KOPT-K1 (cell line): Measurements from ENCODE around the gene ARHGAP26.

Source experiments
- H3K27ac ChIP-seq: fragments of 200-600 bp; sonication (generic); 2 replicates; pipeline ENCODE4 v1.5.1; 2016; ENCODE audit warnings: antibody characterized with exemption, mild to moderate bottlenecking, low read depth, low read length; ENCODE audit not compliant: poor library complexity, severe bottlenecking
- H3K36me3 ChIP-seq: fragments of 200-600 bp; sonication (generic); 2 replicates; pipeline ENCODE4 v1.5.1; 2017; ENCODE audit warnings: antibody characterized with exemption, mild to moderate bottlenecking, low read length, moderate library complexity; ENCODE audit not compliant: insufficient read depth
- H3K9me3 ChIP-seq: fragments of 200-600 bp; sonication (generic); 2 replicates; pipeline ENCODE4 v1.5.1; 2017; ENCODE audit warnings: antibody characterized with exemption, low read length, mild to moderate bottlenecking; ENCODE audit not compliant: insufficient read depth, poor library complexity, severe bottlenecking

Gene ARHGAP26

DNA sequence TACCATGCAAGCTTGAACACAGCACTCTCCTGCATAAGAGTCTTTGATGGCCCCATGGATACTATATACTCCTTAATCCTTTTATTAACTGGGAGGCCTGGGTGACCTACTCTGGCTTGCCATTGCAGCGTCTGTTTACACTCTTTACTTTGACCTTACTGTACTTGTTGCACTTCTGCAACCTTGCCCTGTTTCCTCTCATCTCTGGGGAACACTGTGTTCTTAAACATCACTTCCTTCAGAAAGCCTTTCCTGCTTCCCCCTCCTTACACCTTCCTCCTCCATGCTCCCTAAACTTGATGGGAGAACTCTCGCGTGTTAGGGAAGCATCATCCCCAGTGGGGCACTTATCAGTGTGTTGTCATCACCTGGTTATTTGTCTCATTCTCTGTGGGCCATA lies 411.0 kb downstream of the ARHGAP26 start:
- Histone ChIP-seq H3K9me3 (no peaks in the 10 kb centered on the region), H3K27ac (no peak overlapping the region), H3K36me3 (no peaks in the 10 kb centered on the region)

DNA sequence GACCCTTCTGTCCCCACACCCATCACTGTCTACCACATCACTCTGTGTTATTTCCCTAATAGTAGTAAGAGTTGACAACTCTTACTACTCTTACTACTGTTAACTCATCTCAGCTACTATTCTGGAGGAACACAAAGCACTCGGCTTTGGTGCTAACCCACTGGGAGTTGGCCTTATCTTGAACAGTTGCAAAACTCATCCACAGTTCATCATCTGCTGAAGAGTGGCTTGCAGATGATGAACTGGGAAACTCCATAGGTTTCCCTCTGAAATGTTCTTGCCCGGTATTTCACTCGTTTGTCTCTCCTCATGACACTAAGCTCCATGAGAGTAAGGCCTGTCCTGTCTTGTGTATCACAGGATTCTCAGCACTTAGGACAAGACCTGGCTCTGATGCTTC lies 411.9 kb downstream of the ARHGAP26 start:
- Histone ChIP-seq H3K27ac (no peak overlapping the region), H3K9me3 (no peaks in the 10 kb centered on the region), H3K36me3 (no peaks in the 10 kb centered on the region)

DNA sequence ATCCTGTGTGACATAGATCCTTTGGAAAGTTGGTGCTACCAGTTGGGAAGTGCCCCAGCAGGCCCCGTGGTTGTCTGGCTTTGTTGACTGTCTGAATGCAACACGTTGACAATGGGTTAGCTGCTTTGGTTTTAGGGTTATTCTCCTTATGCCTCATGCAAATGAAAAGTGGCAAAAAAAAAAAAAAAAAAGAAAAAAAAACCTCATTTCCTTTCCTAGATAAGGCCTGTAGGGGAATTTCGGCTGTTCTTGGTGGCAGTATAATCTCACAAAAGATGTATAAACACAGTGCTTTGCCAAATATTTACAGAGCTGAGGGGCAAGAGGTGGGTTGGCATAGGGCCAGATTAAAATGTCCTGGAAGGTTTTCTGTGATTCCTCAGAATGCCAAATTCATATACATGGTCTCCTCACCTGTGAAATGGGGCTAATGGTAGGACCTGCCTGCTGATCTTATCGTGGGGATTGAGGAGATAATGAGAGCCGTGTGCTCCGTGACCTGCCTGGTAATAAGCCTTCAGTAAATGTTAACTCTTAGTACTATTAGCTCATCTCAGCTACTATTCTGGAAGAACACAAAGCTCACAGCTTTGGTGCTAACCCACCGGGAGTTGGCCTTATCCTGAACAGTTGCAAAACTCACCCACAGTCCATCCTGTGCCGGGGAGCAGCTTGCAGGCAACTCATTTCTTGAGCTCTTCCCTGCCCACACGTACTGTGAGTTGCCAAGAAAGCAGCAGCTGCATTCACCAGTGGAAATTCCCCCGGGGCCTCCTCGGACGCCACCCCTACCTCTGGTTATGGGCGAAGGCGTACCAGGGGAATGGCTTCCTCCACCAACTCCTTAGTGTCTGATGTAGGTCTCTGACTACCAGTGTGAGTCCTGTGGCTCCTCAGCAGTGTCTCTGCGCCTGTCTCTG lies 413.0 kb downstream of the ARHGAP26 start:
- Histone ChIP-seq H3K27ac (no peak overlapping the region), H3K9me3 (no peaks in the 10 kb centered on the region), H3K36me3 (no peaks in the 10 kb centered on the region)

DNA sequence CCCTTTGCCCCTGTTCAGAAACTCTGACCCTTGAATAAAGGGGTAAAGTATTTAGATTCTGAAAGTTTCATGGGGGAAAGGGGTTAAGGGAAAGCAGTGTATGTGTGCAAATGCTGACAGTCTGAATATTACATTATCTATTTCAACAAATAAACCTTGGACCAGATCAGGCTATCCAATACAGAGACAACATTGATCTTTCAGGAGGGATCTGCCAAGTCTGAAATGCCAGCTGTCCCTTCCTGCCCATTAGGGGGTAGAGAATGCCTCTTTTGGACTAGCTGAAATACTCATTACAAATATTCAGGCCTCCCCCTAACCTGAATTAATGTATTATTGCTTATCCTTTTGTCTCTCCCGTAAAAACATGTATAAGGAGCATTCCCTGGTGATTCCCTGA lies 413.8 kb downstream of the ARHGAP26 start:
- H3K27ac ChIP-seq: no peak overlapping the region
- H3K36me3 ChIP-seq: no peaks in the 10 kb centered on the region
- no peaks in the 10 kb centered on the region for H3K9me3 ChIP-seq

DNA sequence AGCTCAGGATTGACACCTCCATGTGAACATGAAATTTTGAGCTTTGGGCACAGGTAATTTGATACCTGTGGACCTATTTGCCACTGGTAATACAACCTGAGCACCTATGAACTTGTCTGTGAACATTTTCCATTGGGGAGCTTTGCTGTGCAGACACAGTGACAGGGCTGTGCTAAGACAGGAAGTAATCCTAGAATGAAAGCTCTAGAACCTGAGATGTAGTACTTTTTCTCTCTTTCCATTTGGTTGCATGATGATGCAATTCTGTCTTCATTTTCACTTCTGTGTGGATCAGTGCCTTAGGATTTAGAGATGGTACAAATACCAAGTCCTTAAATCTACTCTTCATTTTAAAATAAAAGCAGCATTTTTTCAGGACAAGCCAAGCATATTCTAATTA lies 416.4 kb downstream of the ARHGAP26 start:
- no peaks in the 10 kb centered on the region for H3K36me3 ChIP-seq
- H3K27ac ChIP-seq: no peak overlapping the region
- H3K9me3 ChIP-seq: peaks cover 11% of the 10 kb centered on the region

DNA sequence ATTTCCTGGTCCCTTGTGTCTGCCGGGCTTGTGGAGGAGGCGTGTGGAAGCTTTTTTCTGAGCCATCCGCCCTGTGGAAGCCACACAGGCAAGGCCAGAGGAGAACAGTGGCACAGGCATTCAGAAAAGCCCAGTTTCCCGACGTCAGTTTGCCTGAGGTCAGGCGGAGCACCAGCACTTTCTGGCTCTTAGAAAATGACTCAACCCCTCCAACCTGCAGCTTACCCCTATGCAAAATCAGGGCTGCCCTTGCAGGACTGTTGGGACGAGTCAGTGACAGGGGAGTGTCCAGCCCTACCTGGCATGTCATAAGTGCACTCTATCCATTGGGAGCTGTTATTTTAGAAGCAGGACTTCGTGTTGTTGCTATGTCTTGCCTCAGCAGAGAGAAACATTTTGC lies 417.3 kb downstream of the ARHGAP26 start:
- no peaks in the 10 kb centered on the region for H3K36me3 ChIP-seq
- H3K27ac ChIP-seq: no peak overlapping the region
- H3K9me3 ChIP-seq: peaks cover 11% of the 10 kb centered on the region

DNA sequence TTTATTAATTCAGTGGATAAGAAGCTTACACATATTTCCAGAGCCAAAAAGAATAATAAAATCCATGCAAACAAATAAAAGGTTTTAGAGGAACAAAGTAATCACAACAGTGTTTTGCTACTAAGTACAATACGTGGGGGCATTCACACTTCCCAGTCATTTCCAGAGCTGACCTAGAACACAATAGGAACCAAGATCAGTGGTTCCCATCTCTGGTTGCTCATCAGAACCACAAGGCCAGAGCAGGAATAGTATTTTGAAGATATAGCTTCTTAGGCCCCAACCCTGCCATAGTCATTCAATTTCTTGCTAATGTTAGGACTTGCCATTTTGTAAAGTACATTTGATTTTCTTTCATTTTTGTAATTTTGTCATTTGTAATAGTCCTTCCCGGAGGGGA lies 417.9 kb downstream of the ARHGAP26 start:
- H3K36me3 ChIP-seq: no peaks in the 10 kb centered on the region
- H3K9me3 ChIP-seq: peaks cover 11% of the 10 kb centered on the region
- no peak overlapping the region for H3K27ac ChIP-seq

DNA sequence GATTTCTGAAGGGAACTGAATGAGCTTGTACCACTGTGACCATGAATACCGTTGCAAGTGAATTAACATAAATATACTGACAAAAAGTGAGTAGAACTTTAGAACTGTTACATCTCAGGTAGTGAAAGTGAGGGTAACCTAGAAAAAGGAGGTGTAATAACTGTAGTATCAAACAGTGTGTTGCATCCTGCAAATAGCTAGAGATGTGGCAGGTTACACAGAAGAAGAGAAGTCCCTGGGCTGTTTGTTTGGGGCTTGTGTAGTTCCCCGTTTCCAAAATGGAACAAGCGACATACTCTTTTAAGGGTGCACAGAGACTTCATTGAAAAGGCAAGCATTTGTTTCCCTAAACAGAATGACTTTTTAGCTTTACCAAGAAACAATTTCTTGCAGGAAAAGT lies 418.5 kb downstream of the ARHGAP26 start:
- Histone ChIP-seq H3K27ac (no peak overlapping the region), H3K36me3 (no peaks in the 10 kb centered on the region), H3K9me3 (peaks cover 11% of the 10 kb centered on the region)

DNA sequence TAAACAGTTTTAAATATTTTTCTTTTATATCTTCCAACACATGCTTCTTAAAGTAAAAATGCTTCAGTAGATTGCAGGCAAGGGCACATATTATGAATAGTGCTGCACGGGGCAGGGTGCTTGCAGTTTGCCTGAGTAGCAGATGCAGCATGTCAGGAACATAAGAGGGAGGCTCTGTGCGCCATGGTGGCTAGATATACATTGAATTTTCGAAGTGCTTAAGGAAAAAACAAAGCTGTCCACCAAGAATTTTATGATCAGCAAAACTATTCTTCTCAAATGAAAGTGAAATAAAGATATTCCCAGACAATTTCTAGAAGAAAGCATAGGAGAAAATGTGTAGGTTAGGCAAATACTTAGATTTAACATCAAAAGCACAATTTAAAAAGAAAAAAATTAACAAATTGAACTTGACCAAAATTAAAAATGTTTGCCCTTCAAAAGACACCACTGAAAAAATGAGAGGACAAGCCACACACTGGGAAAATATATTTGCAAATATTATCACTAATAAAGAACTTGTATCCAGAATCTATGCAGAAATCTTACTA lies 420.2 kb downstream of the ARHGAP26 start:
- Histone ChIP-seq H3K9me3 (peaks cover 11% of the 10 kb centered on the region), H3K27ac (no peak overlapping the region), H3K36me3 (no peaks in the 10 kb centered on the region)

DNA sequence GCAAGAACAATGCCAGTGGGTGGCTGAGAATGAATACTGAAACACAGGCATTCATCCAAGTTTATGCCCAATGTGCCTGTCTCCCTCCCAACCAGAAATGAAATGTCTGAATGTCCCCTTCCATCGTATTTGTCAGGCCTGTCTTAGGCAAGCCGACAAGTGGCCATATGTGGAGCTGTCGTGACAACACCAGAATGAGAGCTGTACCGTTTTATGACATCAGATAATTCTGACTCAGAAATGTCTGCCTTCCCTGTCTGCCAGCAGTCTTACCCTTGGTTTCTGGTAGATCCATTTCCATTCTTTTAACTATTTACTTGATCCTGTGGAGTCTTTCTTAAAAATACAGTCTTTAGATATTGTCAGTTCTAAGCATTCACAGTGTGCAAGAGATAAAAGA lies 421.5 kb downstream of the ARHGAP26 start:
- H3K36me3 ChIP-seq: no peaks in the 10 kb centered on the region

DNA sequence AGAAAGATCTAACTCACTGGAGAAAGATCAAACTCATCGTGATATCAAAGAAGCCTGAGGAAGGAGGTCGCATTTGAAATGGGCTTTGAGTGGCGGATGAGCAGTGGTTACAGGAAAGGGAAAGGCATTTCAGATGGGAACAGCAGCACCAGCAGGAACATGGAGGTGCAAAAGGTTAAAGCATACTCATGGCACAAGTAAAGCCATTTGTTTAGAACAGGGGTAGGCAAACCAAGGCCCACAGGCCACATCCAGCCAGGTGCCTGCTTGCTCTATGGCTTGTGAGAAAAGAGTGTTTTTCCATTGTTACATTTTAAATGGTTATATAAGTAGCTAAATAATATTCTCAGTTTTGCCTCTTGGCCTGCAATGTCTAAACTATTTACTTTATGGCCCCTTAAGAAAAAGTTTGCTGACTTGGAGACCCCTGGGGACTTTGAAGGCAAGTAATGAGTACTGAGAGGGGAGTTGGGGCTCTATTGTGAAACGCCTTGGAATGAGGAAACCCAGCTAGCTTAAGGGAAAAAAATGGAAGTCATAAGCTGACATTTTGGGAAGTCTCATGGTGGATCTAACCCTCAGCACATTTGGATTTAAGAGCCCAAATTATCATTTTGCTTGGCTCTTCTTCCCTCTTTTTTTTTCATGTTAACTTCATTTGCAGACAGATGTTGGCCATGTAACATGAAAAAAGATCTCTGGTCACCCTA lies 422.2 kb downstream of the ARHGAP26 start:
- H3K27ac ChIP-seq: no peak overlapping the region

More for the DNA sequence above, 421.5 kb downstream of the ARHGAP26 start:
- Histone ChIP-seq H3K27ac (no peak overlapping the region), H3K9me3 (peaks cover 15% of the 10 kb centered on the region)

DNA sequence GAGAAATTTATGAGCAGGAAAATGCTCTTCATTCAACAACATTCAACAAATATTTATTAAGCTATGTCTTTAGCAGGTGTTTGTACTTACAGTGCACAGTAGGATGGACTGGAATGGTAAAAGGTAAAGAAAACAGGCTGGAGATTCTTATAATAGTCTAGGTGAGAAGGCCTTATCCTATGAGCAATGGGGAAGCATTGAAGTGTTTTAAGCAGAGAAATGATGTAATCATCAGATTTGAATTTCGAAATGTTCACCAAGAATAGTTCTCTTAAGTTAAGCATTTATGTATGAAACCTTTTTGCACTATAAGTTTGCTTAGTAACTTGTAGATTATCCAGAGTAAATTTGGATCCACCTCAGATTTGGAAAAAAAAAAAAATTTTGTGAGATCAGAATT lies 424.0 kb downstream of the ARHGAP26 start:
- Histone ChIP-seq H3K9me3 (peaks cover 28% of the 10 kb centered on the region), H3K36me3 (no peaks in the 10 kb centered on the region), H3K27ac (no peak overlapping the region)

More for the DNA sequence above, 422.2 kb downstream of the ARHGAP26 start:
- H3K9me3 ChIP-seq: peaks cover 21% of the 10 kb centered on the region
- H3K36me3 ChIP-seq: no peaks in the 10 kb centered on the region

DNA sequence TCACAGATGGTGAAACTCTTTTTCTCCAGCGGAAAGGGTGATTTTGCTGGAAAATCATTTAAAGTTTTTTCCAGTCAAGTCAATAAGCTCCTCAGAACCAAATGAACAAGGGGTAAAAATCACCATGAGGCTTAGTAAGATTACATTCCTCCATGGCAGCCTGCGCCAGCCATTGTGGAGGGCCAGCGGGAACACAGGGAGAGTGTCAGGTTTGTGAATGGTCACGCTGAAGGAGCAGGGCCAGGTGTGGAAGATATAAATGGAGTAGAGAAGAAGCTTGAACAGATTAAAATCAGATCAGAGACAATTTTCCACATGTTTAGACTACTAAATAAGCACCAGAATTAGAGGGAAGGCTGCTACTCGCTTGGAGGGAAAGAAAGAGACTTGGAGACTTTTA lies 424.5 kb downstream of the ARHGAP26 start:
- H3K9me3 ChIP-seq: peaks cover 28% of the 10 kb centered on the region
- no peak overlapping the region for H3K27ac ChIP-seq
- no peaks in the 10 kb centered on the region for H3K36me3 ChIP-seq

DNA sequence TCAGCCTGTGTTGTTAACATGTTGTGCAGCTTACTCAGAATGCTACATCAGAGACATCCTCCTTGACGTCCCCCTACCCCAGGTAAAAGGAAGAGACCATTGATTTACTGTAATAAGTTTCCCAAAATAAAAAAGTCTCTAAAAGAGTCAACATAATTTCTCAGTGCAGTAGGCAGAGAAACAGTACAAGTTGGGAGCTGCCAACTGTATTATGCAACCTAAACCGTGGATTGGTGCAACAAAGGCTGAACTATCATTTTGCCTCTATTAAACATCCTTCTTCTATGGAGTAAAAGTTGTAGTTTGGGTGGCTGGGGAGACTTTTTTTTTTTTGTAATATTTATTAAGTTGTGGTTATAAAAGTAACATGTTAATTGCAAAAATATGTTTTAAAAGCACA lies 425.3 kb downstream of the ARHGAP26 start:
- Histone ChIP-seq H3K36me3 (no peaks in the 10 kb centered on the region), H3K27ac (no peak overlapping the region), H3K9me3 (peaks cover 21% of the 10 kb centered on the region)

DNA sequence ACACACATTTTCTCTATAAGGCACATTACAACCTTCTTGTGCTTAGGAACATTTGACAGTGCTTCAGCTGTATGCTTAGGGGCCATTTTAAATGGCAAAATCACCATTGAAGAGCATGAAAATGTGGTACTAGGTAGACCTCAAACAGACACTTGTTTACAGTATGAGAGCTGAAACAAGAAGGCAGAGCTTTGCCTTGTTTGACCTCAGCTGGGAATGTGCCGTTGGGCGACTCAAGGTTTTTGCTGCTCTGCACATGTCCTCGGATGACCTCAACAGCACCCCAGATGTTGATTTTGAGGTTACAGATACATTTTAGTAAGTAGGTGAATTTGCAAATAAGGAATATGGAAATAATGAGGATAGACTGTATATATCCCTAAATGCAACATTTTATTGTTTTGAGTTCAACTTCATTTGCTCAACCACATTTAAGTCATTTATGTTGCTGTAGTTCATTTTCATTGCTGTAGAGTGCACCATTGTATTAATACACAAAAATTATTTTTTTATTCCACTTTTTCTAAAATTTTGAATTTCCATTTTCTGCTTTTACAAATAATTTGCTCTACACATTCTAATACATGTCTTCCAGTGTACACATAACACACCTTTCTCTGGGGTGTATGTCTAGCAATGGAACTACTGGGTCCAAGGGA lies 426.6 kb downstream of the ARHGAP26 start:
- no peak overlapping the region for H3K27ac ChIP-seq
- no peaks in the 10 kb centered on the region for H3K36me3 ChIP-seq
- peaks cover 16% of the 10 kb centered on the region for H3K9me3 ChIP-seq
